ENCODE measurements around the gene SORCS2.

Gene SORCS2

GRCh38 chr4:7747062-7747385, 554.7 kb downstream of the SORCS2 start:
- DNase-seq = no peak

- DNase-seq = no peak
These were observed 555.2 kb downstream of the SORCS2 start for GRCh38 chr4:7747566-7747965.

GRCh38 chr4:7750523-7750922, 558.2 kb downstream of the SORCS2 start:
- no peak for DNase-seq

- no peak for DNase-seq
These were observed 558.6 kb downstream of the SORCS2 start for GRCh38 chr4:7750972-7751371.

- DNase-seq = no peak
These were observed 560.3 kb downstream of the SORCS2 start for GRCh38 chr4:7752649-7753048.

GRCh38 chr4:7753271-7753670, 560.9 kb downstream of the SORCS2 start:
- DNase-seq = no peak

GRCh38 chr4:7753931-7754465, 561.7 kb downstream of the SORCS2 start:
- no peak for DNase-seq

- DNase-seq = no peak
These were observed 562.4 kb downstream of the SORCS2 start for GRCh38 chr4:7754565-7755262.

- no peak for DNase-seq
These were observed 563.2 kb downstream of the SORCS2 start for GRCh38 chr4:7755561-7755960.

GRCh38 chr4:7756071-7756470, 563.7 kb downstream of the SORCS2 start:
- no peak for DNase-seq

- no peak for DNase-seq
These were observed 564.4 kb downstream of the SORCS2 start for GRCh38 chr4:7756561-7757355.

- no peak for DNase-seq
These were observed 565.4 kb downstream of the SORCS2 start for GRCh38 chr4:7757501-7758471.

- no peak for DNase-seq
These were observed 566.1 kb downstream of the SORCS2 start for GRCh38 chr4:7758476-7758875.

GRCh38 chr4:7759216-7759615, 566.9 kb downstream of the SORCS2 start:
- DNase-seq = peak; percentile 55 to 79

GRCh38 chr4:7759635-7760034, 567.3 kb downstream of the SORCS2 start:
- no peak for DNase-seq

- DNase-seq = no peak
These were observed 567.9 kb downstream of the SORCS2 start for GRCh38 chr4:7760228-7760627.

- no peak for DNase-seq
These were observed 568.4 kb downstream of the SORCS2 start for GRCh38 chr4:7760706-7761105.

GRCh38 chr4:7761312-7761711, 569.0 kb downstream of the SORCS2 start:
- DNase-seq = no peak

GRCh38 chr4:7761720-7762119, 569.4 kb downstream of the SORCS2 start:
- DNase-seq = peak; percentile 33 to 51

- no peak for DNase-seq
These were observed 570.2 kb downstream of the SORCS2 start for GRCh38 chr4:7762376-7763030.

- DNase-seq = no peak
These were observed 570.8 kb downstream of the SORCS2 start for GRCh38 chr4:7763106-7763505.

- no peak for DNase-seq
These were observed 571.5 kb downstream of the SORCS2 start for GRCh38 chr4:7763788-7764187.

GRCh38 chr4:7764466-7764865, 572.1 kb downstream of the SORCS2 start:
- DNase-seq = no peak
